Uterus (tissue), 4 donors: Measurements from ENCODE around the gene VIPR1. TPM values are rescaled to one million over a fixed set of nuclear protein-coding genes. Genes with fewer than 3 reads are reported as not detected.

ENCODE experiments used
- DNase-seq, 2 donors: peaks; one replicate each; pipeline ENCODE4 v3.0.0-alpha.2; 2019 to 2020
- H3K27ac ChIP-seq, 2 donors: fragments of 200-600 bp; sonication (generic); 1 replicate in 1 of 2; 2 replicates in 1 of 2; pipeline ENCODE4 v1.5.1; 2016 to 2018
- H3K27me3 ChIP-seq, 2 donors: fragments of 200-600 bp; sonication (generic); one replicate each; pipeline ENCODE4 v1.5.1; 2018 to 2019; ENCODE audit warnings: control low read depth in 1 of 2
- H3K36me3 ChIP-seq, 2 donors: fragments of 200-600 bp; sonication (generic); one replicate each; pipeline ENCODE4 v1.5.1; 2019; ENCODE audit warnings: control low read depth in 1 of 2
- H3K4me1 ChIP-seq, 2 donors: fragments of 200-600 bp; sonication (generic); one replicate each; pipeline ENCODE4 v1.5.1; 2018 to 2019; ENCODE audit warnings: control low read depth in 1 of 2
- H3K4me3 ChIP-seq, 2 donors: fragments of 200-600 bp; sonication (generic); 1 replicate in 1 of 2; 2 replicates in 1 of 2; pipeline ENCODE4 v1.5.1; 2018 to 2019; ENCODE audit warnings: mild to moderate bottlenecking in 1 of 2
- H3K9me3 ChIP-seq, 2 donors: fragments of 200-600 bp; sonication (generic); one replicate each; pipeline ENCODE4 v1.5.1; 2019; ENCODE audit warnings: control low read depth in 1 of 2
- POLR2A ChIP-seq, 2 donors: fragments of 450-650 bp; IDR thresholded peaks; one replicate each; pipeline ENCODE4 v1.6.1; 2016; ENCODE audit warnings: antibody characterized with exemption in 2 of 2, mild to moderate bottlenecking in 1 of 2, moderate library complexity in 1 of 2
- intact Hi-C: fragments of 100-400 bp; cut with DNase I; formaldehyde crosslinking; loops from one replicate; pipeline ENCODE4 v1.15.1; 2023; ENCODE audit warnings: low total_unique reads
- total RNA-seq, 4 donors: library from RNA; depleted of rRNA in 3 of 4; stranded (reverse); fragments of >200 nt in 3 of 4; gene quantifications; one replicate each; pipeline versions ENCODE4 v1.1.0 to v1.2.4, GENCODE V29; 2014 to 2023
- TF ChIP-seq, protein P1 (sequence below), 4 experiments: fragments of 200-600 bp in 2 of 4; fragments of 450-650 bp in 2 of 4; sonication (generic) in 2 of 4; IDR thresholded peaks; one replicate each; pipeline ENCODE4 v1.5.1; 2016 to 2019; ENCODE audit warnings: antibody characterized with exemption in 4 of 4, mild to moderate bottlenecking in 2 of 4, moderate library complexity in 1 of 4
- donor health status: DM: yes; HTN: yes; CAD: no.

VIPR1 gene
- total RNA-seq, 4 donors from 2014 or later = 0.26 to 1.5 (median 0.99) TPM

DNA sequence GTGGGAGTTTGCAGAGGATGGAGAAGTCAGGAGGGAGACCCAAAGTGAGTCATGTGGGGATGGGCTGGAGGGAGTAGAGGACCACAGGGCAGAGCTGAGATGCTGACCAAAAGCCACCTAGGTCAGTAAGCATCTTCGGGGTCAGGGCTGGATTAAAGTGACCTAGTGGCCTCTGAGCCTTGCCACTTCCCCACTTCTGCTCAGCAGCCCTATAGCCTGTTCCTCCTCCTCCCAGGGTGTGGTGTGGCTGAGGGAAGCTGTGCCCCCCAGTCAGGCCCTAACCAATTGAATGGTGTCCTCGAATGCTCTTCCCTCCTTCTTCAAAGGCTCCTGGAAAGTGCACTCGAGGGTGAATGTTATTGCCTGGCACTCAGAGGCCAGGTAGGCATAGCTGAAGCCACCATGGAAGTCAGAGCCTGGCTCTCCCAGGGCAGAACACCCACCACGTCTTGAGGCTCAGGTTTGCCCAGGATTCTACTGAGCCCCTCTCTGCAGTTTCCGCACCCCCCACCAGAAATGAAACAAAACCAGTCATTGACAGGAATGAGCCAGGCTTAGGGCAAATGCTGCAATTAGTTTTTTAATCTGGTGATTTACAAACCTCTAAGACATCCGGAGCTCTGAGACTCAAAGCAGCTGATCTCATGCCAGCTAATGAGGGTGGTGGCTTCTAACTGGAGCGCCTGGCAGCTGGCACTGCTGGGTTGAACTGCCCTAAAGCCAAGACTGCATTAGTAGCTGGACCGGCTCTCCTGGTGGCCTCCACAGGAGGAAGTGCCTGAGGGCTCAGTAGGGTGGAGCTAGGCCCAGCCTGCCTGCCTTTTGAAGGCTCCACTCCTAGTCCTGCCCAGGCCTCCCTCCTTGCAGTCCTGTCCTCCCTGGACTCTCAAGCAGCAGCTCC is 26.0 kb upstream of the VIPR1 start:
- intact Hi-C loops = no loop called here
- no peak overlapping the region for H3K4me3 ChIP-seq
- H3K27ac ChIP-seq = no peak overlapping the region
- no peak for DNase-seq
- H3K27me3 ChIP-seq = no peaks in the 10 kb centered on the region
- H3K9me3 ChIP-seq = no peaks in the 10 kb centered on the region
- no peaks in the 10 kb centered on the region for H3K36me3 ChIP-seq
- H3K4me1 ChIP-seq = no peaks in the 10 kb centered on the region
- TF ChIP-seq POLR2A (IDR thresholded peaks at IDR 0.05) = no peak
- TF ChIP-seq, protein P1, sequence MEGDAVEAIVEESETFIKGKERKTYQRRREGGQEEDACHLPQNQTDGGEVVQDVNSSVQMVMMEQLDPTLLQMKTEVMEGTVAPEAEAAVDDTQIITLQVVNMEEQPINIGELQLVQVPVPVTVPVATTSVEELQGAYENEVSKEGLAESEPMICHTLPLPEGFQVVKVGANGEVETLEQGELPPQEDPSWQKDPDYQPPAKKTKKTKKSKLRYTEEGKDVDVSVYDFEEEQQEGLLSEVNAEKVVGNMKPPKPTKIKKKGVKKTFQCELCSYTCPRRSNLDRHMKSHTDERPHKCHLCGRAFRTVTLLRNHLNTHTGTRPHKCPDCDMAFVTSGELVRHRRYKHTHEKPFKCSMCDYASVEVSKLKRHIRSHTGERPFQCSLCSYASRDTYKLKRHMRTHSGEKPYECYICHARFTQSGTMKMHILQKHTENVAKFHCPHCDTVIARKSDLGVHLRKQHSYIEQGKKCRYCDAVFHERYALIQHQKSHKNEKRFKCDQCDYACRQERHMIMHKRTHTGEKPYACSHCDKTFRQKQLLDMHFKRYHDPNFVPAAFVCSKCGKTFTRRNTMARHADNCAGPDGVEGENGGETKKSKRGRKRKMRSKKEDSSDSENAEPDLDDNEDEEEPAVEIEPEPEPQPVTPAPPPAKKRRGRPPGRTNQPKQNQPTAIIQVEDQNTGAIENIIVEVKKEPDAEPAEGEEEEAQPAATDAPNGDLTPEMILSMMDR (IDR thresholded peaks at IDR 0.05) = no peak

- no peaks in the 10 kb centered on the region for H3K9me3 ChIP-seq
- H3K36me3 ChIP-seq = no peaks in the 10 kb centered on the region
- no peak for TF ChIP-seq POLR2A (IDR thresholded peaks at IDR 0.05)
- TF ChIP-seq, protein P1 (IDR thresholded peaks at IDR 0.05) = no peak
- no peaks in the 10 kb centered on the region for H3K27me3 ChIP-seq
- DNase-seq = no peak
- intact Hi-C loops = no loop called here
- no peaks in the 10 kb centered on the region for H3K4me1 ChIP-seq
- no peak overlapping the region for H3K4me3 ChIP-seq
- no peak overlapping the region for H3K27ac ChIP-seq
These were observed 24.7 kb upstream of the VIPR1 start for GRCh38 chr3:42477696-42478095.

- no peaks in the 10 kb centered on the region for H3K36me3 ChIP-seq
- no peak for TF ChIP-seq POLR2A (IDR thresholded peaks at IDR 0.05)
- TF ChIP-seq, protein P1 (IDR thresholded peaks at IDR 0.05) = no peak
- H3K27me3 ChIP-seq = no peaks in the 10 kb centered on the region
- intact Hi-C loops = no loop called here
- no peak overlapping the region for H3K4me3 ChIP-seq
- H3K9me3 ChIP-seq = no peaks in the 10 kb centered on the region
- no peak for DNase-seq
- no peak overlapping the region for H3K27ac ChIP-seq
- H3K4me1 ChIP-seq = no peaks in the 10 kb centered on the region
These were observed 23.6 kb upstream of the VIPR1 start for GRCh38 chr3:42478830-42479229.

- Histone ChIP-seq H3K9me3 (no peaks in the 10 kb centered on the region), H3K27me3 (no peaks in the 10 kb centered on the region), H3K36me3 (no peaks in the 10 kb centered on the region), H3K27ac (no peak overlapping the region), H3K4me3 (no peak overlapping the region), H3K4me1 (no peaks in the 10 kb centered on the region)
- intact Hi-C loops = no loop called here
- DNase-seq = no peak
- TF ChIP-seq POLR2A (IDR thresholded peaks at IDR 0.05) = no peak
- TF ChIP-seq, protein P1 (IDR thresholded peaks at IDR 0.05) = no peak
These were observed 15.5 kb upstream of the VIPR1 start for GRCh38 chr3:42486814-42487565.

DNA sequence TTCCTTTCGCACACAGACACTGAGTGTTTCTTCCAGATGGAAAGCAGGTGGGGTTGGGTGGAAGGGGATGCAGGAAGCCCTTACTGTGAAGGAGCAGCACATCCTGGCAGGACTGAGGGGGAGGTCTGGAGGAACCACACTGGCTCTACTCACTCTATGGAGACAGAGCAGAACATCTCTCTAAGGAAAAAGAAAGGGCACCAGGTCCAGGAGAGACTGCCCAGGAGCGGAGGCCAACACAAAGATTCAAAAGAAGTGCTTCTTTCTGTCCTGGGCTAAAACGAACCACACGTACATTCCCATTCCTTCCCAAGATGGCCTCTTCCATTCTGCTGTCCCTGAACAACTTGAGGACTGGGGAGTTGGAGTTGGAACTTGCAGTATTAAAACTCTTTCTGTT is 13.8 kb upstream of the VIPR1 start:
- TF ChIP-seq, protein P1 (IDR thresholded peaks at IDR 0.05) = no peak
- no peak for TF ChIP-seq POLR2A (IDR thresholded peaks at IDR 0.05)
- no peak overlapping the region for H3K4me3 ChIP-seq
- H3K4me1 ChIP-seq = no peaks in the 10 kb centered on the region
- H3K27ac ChIP-seq = no peak overlapping the region
- H3K36me3 ChIP-seq = no peaks in the 10 kb centered on the region
- H3K27me3 ChIP-seq = no peaks in the 10 kb centered on the region
- intact Hi-C loops = no loop called here
- no peak for DNase-seq
- no peaks in the 10 kb centered on the region for H3K9me3 ChIP-seq
